AG04449 (cell line): ENCODE measurements around the gene NIT2.

Source experiments
- CTCF ChIA-PET: fragments of 350-600 bp; formaldehyde crosslinking; extraction: SDS; loops from one replicate; lab custom pipeline; 2021; ENCODE audit warnings: antibody characterized with exemption; lab: Yijun Ruan, JAX
- POLR2A ChIA-PET: fragments of 400-600, 350-600 bp; formaldehyde crosslinking; extraction: SDS; loops from one replicate; lab custom pipeline; 2020; ENCODE audit warnings: antibody characterized with exemption, inconsistent platforms; lab: Yijun Ruan, JAX
- DNase-seq: peaks from one replicate; pipeline ENCODE4 v3.0.0-alpha.2; 2010; ENCODE audit warnings: low read depth, low spot score
- H3K4me3 ChIP-seq: 2 replicates; pipeline ENCODE4 v1.5.1; 2011; ENCODE audit warnings: low read depth, mild to moderate bottlenecking, control low read depth, low read length
- CTCF ChIP-seq: IDR thresholded peaks from one replicate; pipeline ENCODE4 v1.5.1; 2011; ENCODE audit warnings: mild to moderate bottlenecking, moderate library complexity, low read length, control low read depth, inconsistent platforms; ENCODE audit not compliant: insufficient read depth; ENCODE audit errors: missing control alignments

Gene NIT2

GRCh38 chr3:100370756-100371155, 36.2 kb downstream of the NIT2 start:
- H3K4me3 ChIP-seq: no peak overlapping the region
- ChIA-PET POLR2A (no interaction called here), CTCF (no interaction called here)
- DNase-seq: no peak
- no peak for TF ChIP-seq CTCF

GRCh38 chr3:100374521-100374920, 40.0 kb downstream of the NIT2 start:
- ChIA-PET POLR2A (no interaction called here), CTCF (interaction anchor here (1.1 kb wide), 1 partner anchor 19 kb away, joined by 3 read pairs; no protein-coding TSS in a partner anchor)
- H3K4me3 ChIP-seq: no peak overlapping the region
- TF ChIP-seq CTCF: no peak
- no peak for DNase-seq

DNA sequence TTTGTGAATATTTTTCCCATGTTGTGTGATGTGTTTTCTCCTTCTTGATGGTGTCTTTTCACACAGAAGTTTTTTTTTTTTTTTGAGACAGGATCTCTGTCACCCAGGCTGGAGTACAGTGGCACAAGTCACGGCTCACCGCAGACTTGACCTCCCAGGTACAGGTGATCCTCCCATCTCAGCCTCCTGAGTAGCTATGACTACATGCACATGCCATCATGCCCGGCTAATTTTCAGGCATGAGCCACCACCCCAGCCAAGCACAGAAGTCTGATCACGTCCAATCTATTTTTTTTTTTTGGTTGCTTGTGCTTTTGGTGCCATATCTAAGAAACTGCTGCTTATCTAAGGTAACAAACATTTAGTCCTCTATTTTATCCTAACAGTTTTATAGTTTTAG, 41.7 kb downstream of the NIT2 start:
- no peak for TF ChIP-seq CTCF
- DNase-seq: no peak
- H3K4me3 ChIP-seq: no peak overlapping the region
- CTCF ChIA-PET: no interaction called here
- POLR2A ChIA-PET: no interaction called here

DNA sequence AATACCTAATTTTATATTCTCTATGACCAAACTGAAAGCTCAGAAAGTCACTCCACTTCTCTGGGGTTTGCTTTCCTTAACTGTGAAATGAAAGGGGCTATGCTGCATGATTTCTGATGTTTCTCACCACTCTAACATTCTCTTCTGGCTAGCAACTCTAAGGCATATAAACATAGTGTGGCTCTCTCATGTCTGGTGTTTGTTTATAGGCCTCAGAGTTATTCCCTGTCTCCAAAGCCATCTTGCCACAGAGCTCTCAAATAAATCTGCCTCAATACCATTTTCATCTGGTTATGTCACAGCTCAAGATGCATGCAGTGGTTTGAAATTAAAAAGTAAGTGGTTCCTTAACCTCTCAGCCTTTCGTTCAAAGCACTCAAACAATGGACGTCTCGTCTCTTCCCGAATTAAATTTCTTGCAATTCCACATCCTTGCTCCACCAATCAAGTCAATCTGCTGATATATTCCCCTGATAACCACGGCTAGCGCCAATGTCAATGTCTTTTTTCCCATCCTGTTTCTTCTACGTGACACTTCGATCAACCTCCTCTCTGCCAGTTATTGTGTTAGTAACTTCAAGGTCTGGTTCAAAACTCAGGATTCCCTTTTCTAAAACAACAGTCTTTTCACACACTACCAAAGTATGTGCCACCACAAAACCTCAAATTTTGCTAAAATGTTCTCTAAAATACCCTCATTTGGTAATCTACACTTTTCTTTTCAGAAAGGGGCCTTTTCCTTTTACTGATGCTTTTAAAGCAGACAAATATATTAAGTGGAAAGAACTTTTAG, 50.4 kb downstream of the NIT2 start:
- TF ChIP-seq CTCF: no peak
- DNase-seq: no peak
- ChIA-PET CTCF (no interaction called here), POLR2A (interaction anchor here (0.6 kb wide), 1 partner anchor 294 kb away, joined by 5 read pairs; no protein-coding TSS in a partner anchor)
- H3K4me3 ChIP-seq: no peak overlapping the region

DNA sequence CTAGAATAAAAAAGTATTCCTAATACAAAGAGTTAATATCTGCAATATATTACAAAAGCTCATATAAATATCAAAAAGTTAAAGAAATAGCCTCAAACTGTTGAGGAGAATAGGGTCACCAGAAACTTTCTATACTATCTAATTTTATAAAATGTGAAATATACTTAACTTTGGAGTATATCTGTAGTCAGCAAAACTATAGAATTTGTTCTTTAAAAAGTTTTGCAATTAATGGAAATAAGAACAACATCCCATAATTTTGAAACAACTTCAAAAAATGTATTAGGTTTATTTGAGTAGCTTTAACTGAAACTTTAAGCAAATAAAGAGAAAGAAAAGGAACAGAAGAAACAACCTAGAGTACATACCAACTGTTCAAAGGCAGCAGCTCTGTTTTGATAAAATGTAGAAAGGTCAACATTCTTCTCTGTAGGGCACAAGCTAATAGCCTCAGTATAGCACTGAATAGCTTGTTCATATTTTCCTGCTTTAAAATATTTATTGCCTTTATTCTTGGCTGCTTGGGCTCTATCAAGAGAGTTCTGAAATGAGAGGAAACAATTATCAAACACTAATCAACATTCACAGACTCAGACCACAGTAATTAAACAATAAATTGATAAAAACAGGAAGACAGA, 52.0 kb downstream of the NIT2 start:
- CTCF ChIA-PET: interaction anchor here (1.1 to 1.3 kb wide), 3 partner anchors 76 to 205 kb away, joined by 4 to 5 read pairs (median 5); no protein-coding TSS in a partner anchor
- POLR2A ChIA-PET: no interaction called here
- H3K4me3 ChIP-seq: no peak overlapping the region
- no peak for DNase-seq
- TF ChIP-seq CTCF: no peak

- ChIA-PET POLR2A (no interaction called here), CTCF (no interaction called here)
- TF ChIP-seq CTCF: no peak
- no peak overlapping the region for H3K4me3 ChIP-seq
- DNase-seq: no peak
Measured at GRCh38 chr3:100389025-100389424, 54.5 kb downstream of the NIT2 start.
